NB4 (cell line): ENCODE measurements around the gene SPACA5.

Experiments used
- MAX ChIP-seq: IDR thresholded peaks from 2 replicates; pipeline ENCODE4 v1.6.1; 2011; ENCODE audit warnings: low read depth, low read length
- POLR2A ChIP-seq: IDR thresholded peaks from 2 replicates; pipeline ENCODE4 v1.6.1; 2011; ENCODE audit warnings: mild to moderate bottlenecking; ENCODE audit not compliant: insufficient read length; ENCODE audit errors: extremely low read depth
- TF ChIP-seq, protein P1 (sequence below): IDR thresholded peaks from one replicate; pipeline ENCODE4 v1.5.1; 2012; ENCODE audit warnings: low read depth, low read length

- TF ChIP-seq, protein P1, sequence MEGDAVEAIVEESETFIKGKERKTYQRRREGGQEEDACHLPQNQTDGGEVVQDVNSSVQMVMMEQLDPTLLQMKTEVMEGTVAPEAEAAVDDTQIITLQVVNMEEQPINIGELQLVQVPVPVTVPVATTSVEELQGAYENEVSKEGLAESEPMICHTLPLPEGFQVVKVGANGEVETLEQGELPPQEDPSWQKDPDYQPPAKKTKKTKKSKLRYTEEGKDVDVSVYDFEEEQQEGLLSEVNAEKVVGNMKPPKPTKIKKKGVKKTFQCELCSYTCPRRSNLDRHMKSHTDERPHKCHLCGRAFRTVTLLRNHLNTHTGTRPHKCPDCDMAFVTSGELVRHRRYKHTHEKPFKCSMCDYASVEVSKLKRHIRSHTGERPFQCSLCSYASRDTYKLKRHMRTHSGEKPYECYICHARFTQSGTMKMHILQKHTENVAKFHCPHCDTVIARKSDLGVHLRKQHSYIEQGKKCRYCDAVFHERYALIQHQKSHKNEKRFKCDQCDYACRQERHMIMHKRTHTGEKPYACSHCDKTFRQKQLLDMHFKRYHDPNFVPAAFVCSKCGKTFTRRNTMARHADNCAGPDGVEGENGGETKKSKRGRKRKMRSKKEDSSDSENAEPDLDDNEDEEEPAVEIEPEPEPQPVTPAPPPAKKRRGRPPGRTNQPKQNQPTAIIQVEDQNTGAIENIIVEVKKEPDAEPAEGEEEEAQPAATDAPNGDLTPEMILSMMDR: no peak
- TF ChIP-seq MAX (no peak), POLR2A (no peak)
Observed at GRCh38 chrX:48035891-48036290, 29.1 kb downstream of the SPACA5 start.
